GM21360 (cell line): Measurements from ENCODE around the gene NUCKS1.
"Not testable (repeated sequence)": the region's sequence is repeated elsewhere in the genome, so short reads cannot be mapped to it uniquely, and the experiment has no call there.

Experiments used
- ATAC-seq: cut with Tn5 transposase; IDR thresholded peaks from one replicate; pipeline ENCODE4 v1.9.1; 2021; ENCODE audit warnings: mild to moderate bottlenecking, moderate library complexity; ENCODE audit not compliant: unreplicated experiment

NUCKS1 gene

DNA sequence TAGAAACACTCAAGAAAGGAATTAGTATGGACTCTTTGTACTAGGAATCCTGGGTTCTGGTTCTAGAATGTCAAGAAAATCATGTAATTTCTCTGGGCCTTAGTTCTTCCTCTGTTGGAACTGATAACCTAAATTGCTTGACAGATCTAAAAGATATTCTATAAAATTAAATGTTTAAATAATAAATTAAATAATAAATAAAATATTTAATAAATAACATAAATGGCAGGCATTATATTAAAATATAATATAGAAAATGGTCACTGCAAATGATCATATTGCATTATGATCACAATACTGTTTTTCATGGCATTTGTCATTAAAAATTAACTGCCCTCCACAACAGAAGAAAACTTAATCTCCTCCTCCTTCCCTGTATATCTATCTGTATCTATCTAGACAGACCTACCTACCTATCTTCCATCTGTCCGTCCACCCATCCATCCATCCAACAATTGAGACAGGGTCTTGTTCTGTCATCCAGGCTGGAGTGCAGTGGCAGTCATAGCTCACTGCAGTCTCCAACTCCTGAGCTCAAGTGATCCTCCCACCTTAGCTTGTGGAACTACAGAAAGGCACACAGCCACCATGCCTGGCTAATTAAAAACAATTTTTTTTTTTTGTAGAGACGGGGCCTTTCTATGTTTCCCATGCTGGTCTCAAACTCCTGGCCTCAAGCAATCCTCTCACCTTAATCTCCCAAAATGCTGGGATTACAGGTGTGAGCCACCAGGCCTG is 16.4 kb downstream of the NUCKS1 start:
- no peak for ATAC-seq

DNA sequence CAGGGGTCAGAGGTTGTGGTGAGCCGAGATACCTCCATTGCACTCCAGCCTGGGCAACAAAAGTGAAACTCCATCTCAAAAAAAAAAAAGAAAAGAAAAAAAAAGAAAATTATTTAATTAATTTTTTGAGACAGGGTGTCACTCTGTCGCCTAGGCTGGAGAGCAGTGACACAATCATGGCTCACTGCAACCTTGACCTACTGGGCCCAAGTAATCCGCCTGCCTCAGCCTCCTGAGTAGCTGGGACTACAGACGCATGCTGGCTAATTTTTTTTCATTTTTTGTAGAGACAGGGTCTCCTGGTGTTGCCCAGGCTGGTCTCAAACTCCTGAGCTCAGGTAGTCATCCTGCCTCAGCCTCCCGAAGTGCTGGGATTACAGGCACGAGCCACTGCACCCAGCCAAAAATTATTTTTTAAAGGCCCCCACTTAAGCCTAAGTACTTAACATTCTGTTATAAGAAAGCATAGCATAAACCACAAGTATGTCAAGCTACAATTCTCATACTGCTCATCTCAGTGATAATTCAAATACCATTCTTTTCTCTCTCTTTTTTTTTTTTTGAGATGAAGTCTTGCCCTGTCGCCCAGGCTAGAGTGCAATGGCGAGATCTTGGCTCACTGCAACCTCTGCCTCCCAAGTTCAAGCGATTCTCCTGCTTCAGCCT is 19.9 kb downstream of the NUCKS1 start:
- ATAC-seq: no peak

- no peak for ATAC-seq
These were observed 23.3 kb downstream of the NUCKS1 start for GRCh38 chr1:205726619-205727125.

DNA sequence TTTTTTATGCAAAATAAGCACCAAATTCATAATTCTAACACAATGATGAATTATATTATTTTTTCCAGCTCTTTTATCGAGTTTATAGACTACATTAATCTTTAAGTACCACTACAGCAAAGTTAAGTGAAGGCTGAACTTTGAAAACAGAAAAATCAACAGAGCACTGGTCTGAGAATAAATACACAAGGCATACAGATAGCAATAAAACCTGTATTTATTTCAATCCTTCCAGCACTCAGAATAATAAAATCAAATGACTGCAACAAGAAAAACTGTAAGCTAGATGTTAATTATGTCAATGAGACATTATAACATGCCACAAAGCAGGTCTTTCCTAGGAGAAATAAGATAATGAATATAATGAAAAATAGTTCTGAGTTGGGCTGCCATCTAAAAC is 24.5 kb downstream of the NUCKS1 start:
- ATAC-seq: no peak

- ATAC-seq: not testable (repeated sequence)
These were observed 29.2 kb downstream of the NUCKS1 start for GRCh38 chr1:205720740-205721139.

- ATAC-seq: no peak
These were observed 30.2 kb downstream of the NUCKS1 start for GRCh38 chr1:205719762-205720161.

DNA sequence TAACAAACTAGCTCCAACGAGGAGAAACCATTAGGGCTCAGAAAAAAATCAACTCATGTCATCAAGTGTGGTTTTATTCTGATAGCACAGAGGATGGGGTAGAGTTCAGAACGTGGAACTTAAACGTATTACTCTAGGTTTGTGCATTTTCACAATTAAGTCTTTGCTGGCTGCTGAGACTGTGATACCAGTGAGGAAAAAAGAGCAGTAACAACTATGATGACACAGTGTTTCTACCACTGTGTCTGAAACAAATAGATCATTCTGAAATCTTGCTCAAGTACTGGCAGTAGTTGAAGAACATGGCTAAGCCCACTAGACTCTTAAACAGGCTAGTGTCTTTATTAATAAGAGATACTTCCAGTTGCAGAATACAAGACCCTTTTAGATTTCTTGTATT is 31.0 kb downstream of the NUCKS1 start:
- ATAC-seq: no peak

DNA sequence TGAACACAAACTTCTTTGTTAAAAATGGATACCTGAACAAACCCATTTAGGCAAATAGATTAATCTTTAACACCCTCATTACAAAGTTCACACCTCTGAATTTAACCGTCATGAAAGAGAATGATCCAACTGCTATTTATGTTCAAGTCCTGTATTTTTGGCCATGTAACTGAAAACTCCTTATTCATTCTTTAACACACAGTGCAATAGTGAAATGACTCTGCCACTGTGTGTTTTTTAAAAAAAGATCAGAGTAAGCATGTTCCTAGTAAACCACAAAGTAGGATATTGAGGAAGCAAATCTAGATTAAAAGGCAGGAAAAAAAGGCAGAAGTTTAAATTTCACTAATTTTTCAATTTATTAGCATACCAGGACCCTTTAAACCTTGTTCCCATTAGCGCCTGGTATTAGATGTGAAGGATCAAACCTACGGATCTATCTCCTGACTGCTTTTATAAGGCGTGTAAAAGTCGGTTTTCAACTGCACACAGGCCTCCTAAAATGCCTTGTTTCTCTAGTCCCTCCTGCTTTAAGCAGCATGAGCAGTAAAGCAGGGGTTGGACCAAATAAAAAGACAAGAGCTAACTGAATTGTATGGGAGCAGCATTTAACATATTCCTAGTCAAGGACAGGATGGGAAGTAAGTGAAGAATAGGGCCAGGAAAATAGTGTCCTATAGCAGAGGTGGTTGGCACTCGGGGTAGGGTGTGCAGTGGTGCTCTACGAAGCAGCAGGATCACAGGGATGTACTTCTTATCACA is 33.4 kb downstream of the NUCKS1 start:
- ATAC-seq: no peak

- ATAC-seq: no peak
These were observed 34.4 kb downstream of the NUCKS1 start for GRCh38 chr1:205715628-205716027.

DNA sequence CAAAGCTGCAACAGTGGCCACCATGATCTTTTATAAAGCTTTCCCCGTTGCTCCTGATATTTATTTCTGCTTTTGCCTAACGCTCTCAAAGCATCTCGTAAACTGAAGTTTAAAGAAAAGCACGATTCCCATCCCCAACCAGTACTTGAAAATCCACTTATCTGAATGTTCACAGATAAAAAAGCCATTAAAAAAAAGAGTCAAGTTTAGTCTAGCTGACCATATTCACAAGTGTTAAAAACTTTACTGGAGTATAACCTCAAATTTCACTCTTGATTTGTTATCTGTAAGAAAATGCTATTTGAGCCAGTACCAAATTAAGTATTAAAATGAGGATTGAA is 35.1 kb downstream of the NUCKS1 start:
- no peak for ATAC-seq

DNA sequence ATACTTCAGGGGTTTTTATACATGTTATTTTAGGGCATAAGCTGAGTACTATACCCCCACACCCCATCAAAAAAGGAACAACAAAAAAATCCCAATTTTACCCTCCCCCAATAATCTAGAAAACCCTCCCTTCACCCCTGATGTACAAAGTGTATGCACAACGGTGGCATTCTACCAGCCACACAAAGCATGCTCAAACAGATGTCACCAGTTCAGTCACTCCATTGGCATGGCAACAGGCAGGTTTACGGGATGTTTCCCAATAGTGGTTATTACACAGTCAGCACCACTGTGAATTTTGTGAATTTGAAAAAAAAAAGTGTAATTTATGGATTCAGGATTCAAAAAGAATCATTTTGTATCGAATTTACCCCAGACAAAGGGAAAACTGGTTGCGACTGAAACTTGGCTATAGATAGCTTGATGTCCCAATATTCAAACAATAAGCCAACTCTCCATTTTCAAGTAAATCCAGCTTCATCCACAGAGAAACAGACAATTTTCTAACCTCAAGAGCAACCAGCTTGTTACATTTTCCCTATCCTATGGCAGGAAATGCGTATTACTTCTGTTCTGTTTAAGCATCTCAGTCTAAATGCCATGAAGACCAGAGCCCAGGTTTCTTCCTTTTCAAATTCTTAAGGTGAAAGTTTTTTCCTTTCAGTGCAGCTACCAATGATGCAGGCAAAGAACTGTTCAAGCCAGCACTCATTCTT is 35.6 kb downstream of the NUCKS1 start:
- ATAC-seq: no peak

DNA sequence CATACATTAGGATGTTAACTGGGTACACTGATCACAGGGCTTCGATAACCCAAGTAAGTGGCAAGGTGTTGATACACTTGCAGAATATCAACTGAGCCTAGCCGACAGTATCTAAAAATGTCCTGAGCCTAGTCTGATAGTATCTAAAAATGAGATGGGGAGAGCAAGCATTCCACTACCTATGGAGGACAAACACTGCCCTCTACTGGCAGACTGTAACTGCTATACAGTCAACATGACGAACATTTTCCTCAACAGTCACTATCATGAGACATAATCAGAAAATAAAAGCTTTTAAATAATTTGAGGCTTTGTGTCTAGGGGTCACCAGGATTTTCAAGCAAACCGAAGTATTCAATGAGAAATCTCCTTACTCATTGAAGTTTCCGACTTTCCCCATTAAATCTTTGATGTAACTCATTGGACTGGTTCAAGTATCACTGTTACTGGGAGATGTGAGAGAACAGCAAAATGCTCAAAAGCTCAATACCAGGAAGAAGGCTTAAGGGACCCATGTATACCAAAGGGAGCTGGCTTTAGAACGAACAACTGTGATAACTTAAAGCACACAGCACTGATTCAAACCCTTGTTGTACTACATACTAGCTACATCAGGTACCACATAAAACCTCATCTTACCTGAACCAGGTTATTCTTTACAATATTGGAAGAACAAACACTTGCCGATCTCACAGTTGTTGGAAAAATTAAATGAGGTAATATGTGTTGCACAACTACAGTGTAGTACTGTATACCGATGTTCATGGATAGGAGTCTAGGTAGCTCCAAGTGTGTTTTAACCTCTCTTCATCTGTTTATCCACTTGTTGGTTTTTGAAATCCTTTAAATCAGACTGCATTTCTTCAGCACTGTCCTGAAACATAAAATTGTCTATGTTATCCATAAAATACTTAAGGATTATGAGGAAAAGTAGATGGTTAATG is 38.6 kb downstream of the NUCKS1 start:
- ATAC-seq: peak; percentile 52

- no peak for ATAC-seq
These were observed 39.5 kb downstream of the NUCKS1 start for GRCh38 chr1:205710201-205711062.

GRCh38 chr1:205709640-205710039 is 40.3 kb downstream of the NUCKS1 start:
- no peak for ATAC-seq

- no peak for ATAC-seq
These were observed 41.0 kb downstream of the NUCKS1 start for GRCh38 chr1:205709059-205709398.

- ATAC-seq: no peak
These were observed 43.1 kb downstream of the NUCKS1 start for GRCh38 chr1:205706601-205707502.

DNA sequence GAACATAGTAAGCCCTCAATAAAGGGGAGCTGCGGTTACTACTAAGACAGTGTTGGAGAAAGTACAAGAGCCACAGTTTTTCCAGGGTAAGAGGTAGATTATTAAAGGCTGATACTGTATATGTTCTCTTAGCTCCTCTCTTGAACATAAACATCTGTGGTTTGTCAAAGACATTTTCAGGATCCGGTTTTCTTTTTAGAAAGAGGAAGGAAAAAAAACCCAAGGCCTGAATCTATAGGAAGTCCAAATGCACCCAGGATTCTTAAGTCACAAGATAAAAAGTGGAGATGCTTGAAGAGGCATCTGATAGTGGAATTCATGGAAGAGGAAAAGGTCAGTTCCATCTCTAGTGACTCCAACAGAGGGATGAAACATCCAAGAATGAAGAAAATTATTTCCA is 45.1 kb downstream of the NUCKS1 start:
- ATAC-seq: no peak

DNA sequence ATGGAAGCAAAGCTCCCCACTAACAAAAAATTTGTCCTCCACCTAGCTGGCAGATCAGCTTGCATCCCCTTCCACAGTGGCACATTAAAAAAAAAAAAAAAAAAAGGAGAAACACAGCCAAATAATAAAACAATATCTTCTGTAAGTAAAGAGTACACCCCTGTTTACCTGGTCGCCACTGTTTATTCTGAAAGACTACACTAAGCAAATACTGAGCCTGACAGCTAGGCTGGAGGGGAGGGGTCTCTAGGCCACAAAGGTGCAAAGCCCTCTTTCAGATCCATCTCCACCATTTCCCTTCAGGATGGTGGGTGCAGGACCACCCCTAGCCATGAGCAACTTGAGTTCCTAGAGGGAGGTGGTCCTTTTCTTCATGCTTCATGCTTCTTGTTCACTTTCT is 46.9 kb downstream of the NUCKS1 start:
- ATAC-seq: no peak
